Duodenal mucosa (tissue), 2 donors: Measurements from ENCODE around the gene EPB41L4A.
"Not testable (repeated sequence)": the region's sequence is repeated elsewhere in the genome, so short reads cannot be mapped to it uniquely, and the experiment has no call there.

Experiments used
- H3K27ac ChIP-seq: one replicate; pipeline ENCODE4 v1.7.0; 2013; ENCODE audit warnings: low read depth, low read length
- H3K27me3 ChIP-seq, 2 donors: one replicate each; pipeline ENCODE4 v1.7.0; 2013; ENCODE audit warnings: low read length in 2 of 2, control low read depth in 1 of 2; ENCODE audit not compliant: insufficient read depth in 2 of 2, control insufficient read depth in 1 of 2
- H3K36me3 ChIP-seq, 2 donors: one replicate each; pipeline ENCODE4 v1.7.0; 2013; ENCODE audit warnings: low read length in 2 of 2, control low read depth in 1 of 2; ENCODE audit not compliant: insufficient read depth in 2 of 2, control insufficient read depth in 1 of 2
- H3K4me1 ChIP-seq, 2 donors: one replicate each; pipeline ENCODE4 v1.7.0; 2013; ENCODE audit warnings: low read length in 2 of 2, control low read depth in 1 of 2; ENCODE audit not compliant: insufficient read depth in 2 of 2, control insufficient read depth in 1 of 2
- H3K4me3 ChIP-seq, 2 donors: one replicate each; pipeline ENCODE4 v1.7.0; 2013; ENCODE audit warnings: low read length in 2 of 2, low read depth in 1 of 2
- H3K9ac ChIP-seq, 2 donors: one replicate each; pipeline ENCODE4 v1.7.0; 2013; ENCODE audit warnings: low read length in 2 of 2, low read depth in 1 of 2
- H3K9me3 ChIP-seq, 2 donors: one replicate each; pipeline ENCODE4 v1.7.0; 2013; ENCODE audit warnings: low read length in 2 of 2, control low read depth in 1 of 2; ENCODE audit not compliant: control insufficient read depth in 1 of 2

EPB41L4A gene

GRCh38 chr5:112226215-112226614, 192.9 kb downstream of the EPB41L4A start:
- Histone ChIP-seq H3K4me3 (no peak overlapping the region), H3K36me3 (no peaks in the 10 kb centered on the region), H3K27ac (no peak overlapping the region), H3K9ac (no peak overlapping the region), H3K4me1 (peaks cover 5 to 10% of the 10 kb centered on the region in 2 donors), H3K27me3 (no peaks in the 10 kb centered on the region), H3K9me3 (no peaks in the 10 kb centered on the region)

- not testable (repeated sequence) for H3K9ac ChIP-seq, H3K4me3 ChIP-seq, H3K4me1 ChIP-seq, H3K27me3 ChIP-seq, H3K36me3 ChIP-seq, H3K27ac ChIP-seq, H3K9me3 ChIP-seq
These were observed 196.1 kb downstream of the EPB41L4A start for GRCh38 chr5:112222997-112223396.

GRCh38 chr5:112221128-112221527, 197.9 kb downstream of the EPB41L4A start:
- Histone ChIP-seq H3K27ac (no peak overlapping the region), H3K27me3 (no peaks in the 10 kb centered on the region), H3K4me3 (no peak overlapping the region), H3K9ac (no peak overlapping the region), H3K9me3 (no peaks in the 10 kb centered on the region), H3K4me1 (peaks cover 0 to 4% of the 10 kb centered on the region in 2 donors), H3K36me3 (no peaks in the 10 kb centered on the region)

GRCh38 chr5:112219000-112219399, 200.1 kb downstream of the EPB41L4A start:
- Histone ChIP-seq H3K4me1 (peaks cover 0 to 4% of the 10 kb centered on the region in 2 donors), H3K27me3 (no peaks in the 10 kb centered on the region), H3K9me3 (no peaks in the 10 kb centered on the region), H3K9ac (no peak overlapping the region), H3K27ac (no peak overlapping the region), H3K4me3 (no peak overlapping the region), H3K36me3 (no peaks in the 10 kb centered on the region)

GRCh38 chr5:112217843-112218579, 201.1 kb downstream of the EPB41L4A start:
- H3K27ac ChIP-seq = no peak overlapping the region
- peaks cover 0 to 4% of the 10 kb centered on the region in 2 donors for H3K4me1 ChIP-seq
- no peaks in the 10 kb centered on the region for H3K27me3 ChIP-seq
- no peaks in the 10 kb centered on the region for H3K36me3 ChIP-seq
- H3K9ac ChIP-seq = no peak overlapping the region
- H3K9me3 ChIP-seq = no peaks in the 10 kb centered on the region
- H3K4me3 ChIP-seq = no peak overlapping the region

GRCh38 chr5:112216140-112216539, 202.9 kb downstream of the EPB41L4A start:
- H3K4me3 ChIP-seq = no peak overlapping the region
- no peaks in the 10 kb centered on the region for H3K36me3 ChIP-seq
- H3K27ac ChIP-seq = no peak overlapping the region
- peaks cover 0 to 4% of the 10 kb centered on the region in 2 donors for H3K4me1 ChIP-seq
- H3K27me3 ChIP-seq = no peaks in the 10 kb centered on the region
- H3K9ac ChIP-seq = no peak overlapping the region
- no peaks in the 10 kb centered on the region for H3K9me3 ChIP-seq

- Histone ChIP-seq H3K27me3 (no peaks in the 10 kb centered on the region), H3K9me3 (no peaks in the 10 kb centered on the region), H3K36me3 (no peaks in the 10 kb centered on the region), H3K9ac (no peak overlapping the region), H3K27ac (no peak overlapping the region), H3K4me1 (no peaks in the 10 kb centered on the region), H3K4me3 (no peak overlapping the region)
These were observed 208.6 kb downstream of the EPB41L4A start for GRCh38 chr5:112210430-112211005.

- H3K4me3 ChIP-seq = no peak overlapping the region
- H3K36me3 ChIP-seq = no peaks in the 10 kb centered on the region
- H3K4me1 ChIP-seq = no peaks in the 10 kb centered on the region
- H3K27me3 ChIP-seq = no peaks in the 10 kb centered on the region
- no peaks in the 10 kb centered on the region for H3K9me3 ChIP-seq
- no peak overlapping the region for H3K9ac ChIP-seq
- H3K27ac ChIP-seq = no peak overlapping the region
These were observed 210.1 kb downstream of the EPB41L4A start for GRCh38 chr5:112208699-112209615.

- not testable (repeated sequence) for H3K4me1 ChIP-seq, H3K4me3 ChIP-seq, H3K27me3 ChIP-seq, H3K27ac ChIP-seq, H3K9me3 ChIP-seq, H3K9ac ChIP-seq, H3K36me3 ChIP-seq
These were observed 210.9 kb downstream of the EPB41L4A start for GRCh38 chr5:112208195-112208594.

GRCh38 chr5:112205846-112206245, 213.2 kb downstream of the EPB41L4A start:
- H3K9me3 ChIP-seq = no peaks in the 10 kb centered on the region
- H3K4me3 ChIP-seq = no peak overlapping the region
- H3K27me3 ChIP-seq = no peaks in the 10 kb centered on the region
- H3K27ac ChIP-seq = no peak overlapping the region
- H3K4me1 ChIP-seq = no peaks in the 10 kb centered on the region
- no peaks in the 10 kb centered on the region for H3K36me3 ChIP-seq
- no peak overlapping the region for H3K9ac ChIP-seq
